Central memory CD8-positive, alpha-beta T cell (primary cell): ENCODE data around the gene KLF2.
"Not testable (repeated sequence)": the region's sequence is repeated elsewhere in the genome, so short reads cannot be mapped to it uniquely, and the experiment has no call there.

ENCODE experiments used
- ATAC-seq: fragments of 150-1000 bp; cut with Tn5 transposase; replicated peaks from 2 replicates; pipeline ENCODE4 v1.10.0; 2022; ENCODE audit warnings: mild to moderate bottlenecking, moderate FRiP score, moderate number of reproducible peaks; ENCODE audit not compliant: poor library complexity, severe bottlenecking; ENCODE audit errors: extremely low read depth
- DNase-seq, 2 donors: peaks; one replicate each; pipeline ENCODE4 v3.0.0; 2021; ENCODE audit warnings: low spot score in 2 of 2
- H3K27ac Mint-ChIP-seq: one replicate; pipeline ENCODE4 v1.8.0; 2022; ENCODE audit warnings: low read depth, mild to moderate bottlenecking, moderate library complexity, mixed read lengths
- H3K27me3 Mint-ChIP-seq: one replicate; pipeline ENCODE4 v1.8.0; 2022; ENCODE audit warnings: mixed read lengths
- H3K36me3 Mint-ChIP-seq: one replicate; pipeline ENCODE4 v1.8.0; 2022; ENCODE audit warnings: mild to moderate bottlenecking, moderate library complexity, mixed read lengths; ENCODE audit not compliant: insufficient read depth
- H3K4me1 Mint-ChIP-seq: one replicate; pipeline ENCODE4 v1.8.0; 2022; ENCODE audit warnings: mixed read lengths
- H3K4me3 Mint-ChIP-seq: one replicate; pipeline ENCODE4 v1.8.0; 2022; ENCODE audit warnings: mild to moderate bottlenecking, moderate library complexity, mixed read lengths
- H3K9me3 Mint-ChIP-seq: one replicate; pipeline ENCODE4 v1.8.0; 2022; ENCODE audit warnings: mixed read lengths

Gene KLF2

GRCh38 chr19:16343156-16343555, 18.5 kb downstream of the KLF2 start:
- peaks cover 49% of the 10 kb centered on the region for H3K4me1 Mint-ChIP-seq
- peak overlapping the region; percentile 64 for H3K4me3 Mint-ChIP-seq
- peaks cover 10% of the 10 kb centered on the region for H3K36me3 Mint-ChIP-seq

GRCh38 chr19:16345457-16345856, 20.8 kb downstream of the KLF2 start:
- Mint-ChIP-seq H3K4me3 (no peak overlapping the region), H3K4me1 (peaks cover 33% of the 10 kb centered on the region), H3K36me3 (peaks cover 8% of the 10 kb centered on the region), H3K27me3 (no peaks in the 10 kb centered on the region), H3K27ac (no peak overlapping the region), H3K9me3 (no peaks in the 10 kb centered on the region)
- DNase-seq = no peak
- ATAC-seq = no peak

More at GRCh38 chr19:16343156-16343555, 18.5 kb downstream of the KLF2 start:
- no peaks in the 10 kb centered on the region for H3K9me3 Mint-ChIP-seq
- ATAC-seq (peak; percentile 64), DNase-seq (peak in 1 of 2 donors; percentile 37)
- peak overlapping the region; percentile 91 for H3K27ac Mint-ChIP-seq
- no peaks in the 10 kb centered on the region for H3K27me3 Mint-ChIP-seq

GRCh38 chr19:16347099-16347498, 22.5 kb downstream of the KLF2 start:
- H3K4me3 Mint-ChIP-seq, DNase-seq, H3K9me3 Mint-ChIP-seq, H3K27ac Mint-ChIP-seq, H3K27me3 Mint-ChIP-seq, ATAC-seq, H3K36me3 Mint-ChIP-seq: not testable (repeated sequence)
- H3K4me1 Mint-ChIP-seq = peaks cover 29% of the 10 kb centered on the region

GRCh38 chr19:16347706-16348105, 23.1 kb downstream of the KLF2 start:
- peaks cover 6% of the 10 kb centered on the region for H3K36me3 Mint-ChIP-seq

GRCh38 chr19:16349551-16350152, 25.0 kb downstream of the KLF2 start:
- H3K36me3 Mint-ChIP-seq = peaks cover 3% of the 10 kb centered on the region
- ATAC-seq = no peak
- peaks cover 20% of the 10 kb centered on the region for H3K4me1 Mint-ChIP-seq
- no peak for DNase-seq
- H3K9me3 Mint-ChIP-seq = no peaks in the 10 kb centered on the region
- H3K27ac Mint-ChIP-seq = peak overlapping the region; percentile 67
- no peak overlapping the region for H3K4me3 Mint-ChIP-seq
- H3K27me3 Mint-ChIP-seq = no peaks in the 10 kb centered on the region

More at GRCh38 chr19:16347706-16348105, 23.1 kb downstream of the KLF2 start:
- Mint-ChIP-seq H3K4me3 (no peak overlapping the region), H3K4me1 (peaks cover 28% of the 10 kb centered on the region), H3K27ac (no peak overlapping the region), H3K9me3 (no peaks in the 10 kb centered on the region), H3K27me3 (no peaks in the 10 kb centered on the region)
- no peak for DNase-seq
- no peak for ATAC-seq

GRCh38 chr19:16351133-16351809, 26.6 kb downstream of the KLF2 start:
- no peak for DNase-seq
- ATAC-seq = no peak
- no peak overlapping the region for H3K4me3 Mint-ChIP-seq

GRCh38 chr19:16355293-16356043, 30.8 kb downstream of the KLF2 start:
- Mint-ChIP-seq H3K9me3 (no peaks in the 10 kb centered on the region), H3K4me3 (peak overlapping the region; percentile 32), H3K27ac (no peak overlapping the region), H3K4me1 (peaks cover 39% of the 10 kb centered on the region), H3K36me3 (peaks cover 4% of the 10 kb centered on the region), H3K27me3 (no peaks in the 10 kb centered on the region)
- ATAC-seq (no peak), DNase-seq (no peak)

More at GRCh38 chr19:16351133-16351809, 26.6 kb downstream of the KLF2 start:
- Mint-ChIP-seq H3K36me3 (peaks cover 1% of the 10 kb centered on the region), H3K27me3 (no peaks in the 10 kb centered on the region), H3K27ac (no peak overlapping the region), H3K9me3 (no peaks in the 10 kb centered on the region), H3K4me1 (peaks cover 25% of the 10 kb centered on the region)

- no peaks in the 10 kb centered on the region for H3K27me3 Mint-ChIP-seq
- H3K27ac Mint-ChIP-seq = peak overlapping the region; percentile 46
- DNase-seq = no peak
- H3K9me3 Mint-ChIP-seq = no peaks in the 10 kb centered on the region
- peaks cover 3% of the 10 kb centered on the region for H3K36me3 Mint-ChIP-seq
- no peak for ATAC-seq
- peaks cover 39% of the 10 kb centered on the region for H3K4me1 Mint-ChIP-seq
- H3K4me3 Mint-ChIP-seq = no peak overlapping the region
These were observed 33.8 kb downstream of the KLF2 start for GRCh38 chr19:16358456-16358855.

GRCh38 chr19:16359074-16359473, 34.4 kb downstream of the KLF2 start:
- H3K4me1 Mint-ChIP-seq = peaks cover 39% of the 10 kb centered on the region
- peaks cover 3% of the 10 kb centered on the region for H3K36me3 Mint-ChIP-seq
- DNase-seq (no peak), ATAC-seq (no peak)
- H3K27me3 Mint-ChIP-seq = no peaks in the 10 kb centered on the region
- H3K4me3 Mint-ChIP-seq = no peak overlapping the region
- H3K27ac Mint-ChIP-seq = peak overlapping the region; percentile 46
- H3K9me3 Mint-ChIP-seq = no peaks in the 10 kb centered on the region

- Mint-ChIP-seq H3K9me3 (no peaks in the 10 kb centered on the region), H3K27me3 (no peaks in the 10 kb centered on the region), H3K4me1 (peaks cover 39% of the 10 kb centered on the region), H3K36me3 (peaks cover 5% of the 10 kb centered on the region), H3K4me3 (no peak overlapping the region), H3K27ac (no peak overlapping the region)
- no peak for ATAC-seq
- DNase-seq = no peak
These were observed 35.3 kb downstream of the KLF2 start for GRCh38 chr19:16359964-16360363.

GRCh38 chr19:16360738-16361137, 36.1 kb downstream of the KLF2 start:
- ATAC-seq = no peak
- no peak overlapping the region for H3K4me3 Mint-ChIP-seq
- H3K27ac Mint-ChIP-seq = no peak overlapping the region
- H3K4me1 Mint-ChIP-seq = peaks cover 36% of the 10 kb centered on the region
- no peaks in the 10 kb centered on the region for H3K9me3 Mint-ChIP-seq
- H3K27me3 Mint-ChIP-seq = no peaks in the 10 kb centered on the region
- no peak for DNase-seq
- H3K36me3 Mint-ChIP-seq = peaks cover 5% of the 10 kb centered on the region

- Mint-ChIP-seq H3K4me1 (peaks cover 34% of the 10 kb centered on the region), H3K9me3 (no peaks in the 10 kb centered on the region), H3K27ac (no peak overlapping the region), H3K27me3 (no peaks in the 10 kb centered on the region), H3K36me3 (peaks cover 5% of the 10 kb centered on the region), H3K4me3 (no peak overlapping the region)
- ATAC-seq = no peak
- DNase-seq = no peak
These were observed 36.6 kb downstream of the KLF2 start for GRCh38 chr19:16361254-16361653.
